Ovary (tissue), 3 donors: ENCODE results near the gene RPS6KA3.

Experiments used
- CTCF ChIP-seq, 3 donors: fragments of 450-650 bp in 2 of 3; fragments of 200-600 bp in 1 of 3; IDR thresholded peaks; one replicate each; pipeline versions ENCODE4 v1.5.1 to v1.8.0; 2016 to 2022; ENCODE audit warnings: antibody characterized with exemption in 3 of 3, mild to moderate bottlenecking in 1 of 3
- EP300 ChIP-seq: sonication (generic); formaldehyde crosslinking; IDR thresholded peaks from one replicate; pipeline ENCODE4 v1.6.1; 2017; ENCODE audit warnings: antibody characterized with exemption
- POLR2A ChIP-seq: fragments of 450-650 bp; IDR thresholded peaks from one replicate; pipeline ENCODE4 v1.6.1; 2017; ENCODE audit warnings: antibody characterized with exemption, mild to moderate bottlenecking, moderate library complexity
- donor health status: DM: no; HTN: no; CAD: no.

GRCh38 chrX:20280938-20281337, 14.2 kb upstream of the RPS6KA3 start:
- TF ChIP-seq POLR2A (no peak), CTCF (IDR thresholded peaks at IDR 0.05) (no peak), EP300 (no peak)
